Brain pericyte (primary cell): ENCODE results near the gene TMEM179.
"Not testable (repeated sequence)": the region's sequence is repeated elsewhere in the genome, so short reads cannot be mapped to it uniquely, and the experiment has no call there.

Source experiments
- DNase-seq: peaks from one replicate; pipeline ENCODE4 v3.0.0-alpha.2; 2012; ENCODE audit warnings: low read depth, low spot score

TMEM179 gene

GRCh38 chr14:104604458-104605449, at the start of gene TMEM179:
TSS of gene TMEM179 (minus strand) at chr14:104604772. CDS start at chr14:104604741, 31 bp downstream.
- no peak for DNase-seq

GRCh38 chr14:104654119-104654518, 49.5 kb upstream of the TMEM179 start:
- DNase-seq = no peak

- not testable (repeated sequence) for DNase-seq
Measured at GRCh38 chr14:104653130-104653920, 48.8 kb upstream of the TMEM179 start.

GRCh38 chr14:104652386-104652785, 47.8 kb upstream of the TMEM179 start:
- DNase-seq = no peak

- DNase-seq = no peak
Measured at GRCh38 chr14:104651876-104652260, 47.3 kb upstream of the TMEM179 start.

GRCh38 chr14:104650981-104651875, 46.7 kb upstream of the TMEM179 start:
- no peak for DNase-seq

GRCh38 chr14:104650057-104650980, 45.7 kb upstream of the TMEM179 start:
- no peak for DNase-seq

GRCh38 chr14:104647467-104648043, 43.0 kb upstream of the TMEM179 start:
- DNase-seq = no peak

GRCh38 chr14:104644656-104645378, 40.2 kb upstream of the TMEM179 start:
- no peak for DNase-seq

- DNase-seq = no peak
Measured at GRCh38 chr14:104644091-104644635, 39.6 kb upstream of the TMEM179 start.

GRCh38 chr14:104643306-104643705, 38.7 kb upstream of the TMEM179 start:
- no peak for DNase-seq

- no peak for DNase-seq
Measured at GRCh38 chr14:104642540-104642868, 37.9 kb upstream of the TMEM179 start.

GRCh38 chr14:104641753-104642539, 37.4 kb upstream of the TMEM179 start:
- no peak for DNase-seq

- no peak for DNase-seq
Measured at GRCh38 chr14:104640681-104641080, 36.1 kb upstream of the TMEM179 start.

GRCh38 chr14:104639885-104640548, 35.4 kb upstream of the TMEM179 start:
- no peak for DNase-seq

- no peak for DNase-seq
Measured at GRCh38 chr14:104639471-104639870, 34.9 kb upstream of the TMEM179 start.

GRCh38 chr14:104638927-104639450, 34.4 kb upstream of the TMEM179 start:
- DNase-seq = no peak
